Stimulated activated CD4-positive, alpha-beta T cell treated with anti-CD3 and anti-CD28 coated beads, Interleukin-15, amount 100 ng/mL, for 48 hours (primary cell): ENCODE data around the gene TNNI3.

Source experiments
- DNase-seq, 2 donors: peaks; one replicate each; pipeline ENCODE4 v3.0.0-alpha.2; 2020; ENCODE audit warnings: low read depth in 2 of 2

The TNNI3 gene

DNA sequence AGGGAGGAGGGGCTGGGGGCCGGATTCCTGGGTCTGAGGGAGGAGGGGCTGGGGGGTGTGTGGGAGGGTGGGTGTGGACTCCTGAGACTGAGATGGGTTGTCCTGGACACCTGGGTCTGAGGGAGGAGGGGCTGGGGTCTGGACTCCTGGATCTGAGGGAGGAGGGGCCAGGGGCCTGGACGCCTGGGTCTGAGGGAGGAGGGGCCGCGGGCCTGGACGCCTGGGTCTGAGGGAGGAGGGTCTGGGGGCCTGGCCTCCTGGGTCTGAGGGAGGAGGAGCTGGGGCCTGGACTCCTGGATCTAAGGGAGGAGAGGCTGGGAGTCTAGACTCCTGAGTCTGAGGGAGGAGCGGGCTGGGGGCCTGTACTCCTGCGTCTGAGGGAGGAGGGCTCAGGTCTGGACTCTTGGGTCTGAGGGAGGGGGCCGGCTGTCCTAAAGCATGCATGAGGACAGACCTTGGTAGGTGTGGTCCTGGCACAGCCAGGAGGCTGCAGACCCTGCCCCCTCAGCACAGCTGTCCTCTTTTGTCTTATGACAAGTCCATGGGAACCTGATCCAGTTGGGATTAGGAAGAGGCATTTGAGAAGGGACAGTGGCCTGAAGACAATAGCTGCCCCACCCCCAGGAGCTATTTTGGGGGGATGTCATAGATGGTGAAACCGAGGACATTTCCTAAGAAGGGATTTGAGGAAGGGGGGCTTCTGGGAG, 9.8 kb downstream of the TNNI3 start:
- no peak for DNase-seq

DNA sequence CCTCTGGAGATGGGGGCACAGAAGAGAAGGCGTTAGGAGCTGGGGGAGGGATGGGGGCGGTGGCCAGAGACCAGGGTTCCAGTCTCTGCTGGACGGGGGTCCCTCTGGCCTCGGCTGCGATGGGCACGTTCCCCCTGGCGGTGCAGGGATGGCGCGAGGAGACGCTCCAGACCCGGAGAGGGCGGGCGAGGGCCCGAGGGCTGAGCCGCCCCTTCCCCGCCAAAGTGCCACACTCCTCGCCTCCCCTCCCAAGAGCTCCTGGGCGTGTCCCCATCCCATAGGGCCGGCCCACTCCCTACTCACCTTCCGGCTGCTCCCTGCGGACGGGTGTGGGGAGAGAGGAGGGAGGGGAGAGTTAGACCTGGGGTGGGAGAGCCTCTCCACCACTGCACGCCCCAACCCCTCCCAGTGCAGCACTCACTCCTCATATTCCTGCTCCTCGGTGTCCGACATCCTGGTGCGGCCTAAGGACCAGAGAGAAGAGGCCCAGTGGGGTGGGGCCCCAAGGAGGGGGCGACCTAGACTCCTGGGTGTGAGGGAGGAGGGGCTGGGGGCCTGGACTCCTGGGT, 10.7 kb downstream of the TNNI3 start:
- DNase-seq: no peak

DNA sequence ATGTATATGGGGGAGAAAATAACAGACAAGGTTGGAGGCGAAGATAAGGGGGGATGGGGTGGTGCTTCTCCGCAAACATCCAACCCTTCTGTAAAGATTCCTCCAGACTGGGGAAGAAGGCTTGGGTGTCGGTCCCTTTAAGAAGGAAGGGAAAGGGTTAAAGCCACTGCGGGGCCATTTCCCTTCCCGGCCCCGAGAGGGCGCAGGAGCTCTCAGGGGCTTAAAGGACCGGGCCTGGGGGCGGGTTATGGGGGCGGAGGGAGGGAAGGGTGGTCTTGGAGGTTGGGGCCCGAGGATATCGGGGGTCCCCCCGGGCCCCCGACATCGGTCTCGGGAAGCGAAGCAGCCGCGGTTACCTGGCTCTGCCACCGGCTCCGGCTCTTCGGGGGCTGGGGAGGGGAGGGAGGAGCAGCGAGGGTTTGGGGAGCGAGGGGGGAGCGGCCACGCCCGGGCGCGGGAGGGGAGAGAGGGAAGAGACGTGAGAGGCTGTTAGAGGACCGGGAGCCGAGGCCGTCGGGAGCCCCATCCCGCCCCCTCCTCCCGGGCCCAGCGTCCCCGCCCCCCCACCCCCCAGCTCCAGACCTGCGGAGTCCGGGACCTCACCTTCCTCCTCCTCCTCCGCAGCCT, 11.3 kb downstream of the TNNI3 start:
- DNase-seq: no peak

DNA sequence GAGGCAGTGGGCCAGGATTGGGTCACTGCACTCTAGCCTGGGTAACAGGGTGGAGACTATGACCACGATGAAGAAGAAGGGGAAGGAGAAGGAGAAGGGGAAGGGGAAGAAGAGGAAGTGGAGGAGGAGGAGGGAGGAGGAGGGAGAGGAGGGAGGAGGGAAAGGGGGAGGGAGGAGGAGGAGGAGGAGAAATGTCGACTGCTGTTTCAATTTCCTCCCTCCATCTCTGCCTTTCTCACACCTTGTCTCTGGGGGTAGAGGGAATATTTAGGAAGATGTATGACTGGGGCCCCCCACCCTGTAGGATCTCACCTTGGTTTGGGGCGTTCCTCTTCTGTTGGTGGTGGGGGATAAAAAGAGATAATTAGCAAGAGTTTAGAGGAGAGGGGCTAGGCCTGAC, 12.3 kb downstream of the TNNI3 start:
- no peak for DNase-seq

DNA sequence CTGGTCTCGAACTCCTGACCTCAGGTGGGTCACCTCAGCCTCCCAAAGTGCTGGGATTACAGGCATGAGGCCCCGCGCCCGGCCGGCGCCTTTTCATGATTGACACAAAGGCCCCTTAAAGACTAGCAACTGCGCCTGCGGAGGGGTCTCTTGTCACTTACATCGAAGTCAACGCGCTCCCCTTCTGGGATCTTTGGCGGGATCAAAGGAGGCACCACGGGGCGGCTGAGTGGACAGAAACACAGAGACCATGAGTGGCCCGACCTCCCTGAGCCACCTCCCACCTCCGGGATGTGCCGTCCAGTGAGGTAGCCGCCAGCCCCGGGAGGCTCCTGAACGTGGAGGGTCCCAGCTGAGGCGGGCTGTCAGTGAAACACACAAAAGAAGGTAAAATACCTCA, 15.8 kb downstream of the TNNI3 start:
- DNase-seq: no peak

DNA sequence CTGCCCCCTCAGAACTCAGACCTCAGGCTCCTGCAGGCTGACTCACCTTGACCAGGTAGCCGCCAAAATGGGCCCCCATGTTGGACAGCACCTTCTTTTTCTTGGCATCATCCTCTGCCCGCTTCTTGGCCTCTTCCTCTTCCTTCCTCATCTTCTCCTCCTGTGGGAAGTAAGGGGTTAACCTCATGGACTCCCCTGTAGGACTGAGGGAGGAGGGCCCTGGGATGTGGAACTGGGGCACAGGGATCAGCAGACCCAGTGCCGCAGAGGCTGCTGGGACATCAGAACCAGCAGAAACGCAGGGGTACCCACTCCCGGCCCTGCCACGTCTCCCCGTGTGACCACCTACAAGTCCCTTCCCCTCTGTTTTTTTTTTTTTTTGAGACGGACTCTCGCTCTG, 19.6 kb downstream of the TNNI3 start:
- DNase-seq: no peak

DNA sequence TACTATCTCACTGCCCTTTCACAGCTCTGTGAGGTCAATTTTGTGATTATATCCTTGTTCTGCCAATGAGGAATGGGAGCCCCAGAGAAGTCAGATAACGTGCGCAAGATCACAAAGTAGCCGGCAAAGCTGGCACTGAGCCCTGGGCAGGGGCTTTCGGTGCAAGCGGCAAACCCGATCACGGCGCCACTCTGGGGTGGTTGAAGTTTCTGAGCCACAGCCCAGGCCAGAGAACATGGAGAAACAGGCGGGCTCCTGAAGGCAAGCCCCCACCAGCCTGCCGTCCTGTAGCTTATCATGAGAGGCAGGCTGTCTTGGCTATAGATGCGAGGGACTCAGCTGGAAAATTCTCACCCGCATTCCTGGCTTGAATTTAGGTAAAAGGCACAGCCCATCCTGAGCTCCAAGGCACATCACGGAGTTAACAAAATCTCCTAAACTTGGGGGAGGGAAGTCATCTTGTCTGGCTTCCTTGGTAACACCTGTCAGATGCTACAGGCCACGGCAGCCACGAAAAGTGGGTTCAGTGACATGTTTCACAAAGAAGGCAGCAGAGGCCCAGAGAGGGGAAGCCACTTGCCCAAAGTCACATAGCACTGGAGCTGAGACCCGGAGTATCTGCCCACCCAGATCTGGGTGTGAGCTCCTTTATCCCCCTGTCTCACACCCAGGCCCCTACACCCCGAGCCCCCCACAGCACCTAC, 21.0 kb downstream of the TNNI3 start:
- DNase-seq: no peak

DNA sequence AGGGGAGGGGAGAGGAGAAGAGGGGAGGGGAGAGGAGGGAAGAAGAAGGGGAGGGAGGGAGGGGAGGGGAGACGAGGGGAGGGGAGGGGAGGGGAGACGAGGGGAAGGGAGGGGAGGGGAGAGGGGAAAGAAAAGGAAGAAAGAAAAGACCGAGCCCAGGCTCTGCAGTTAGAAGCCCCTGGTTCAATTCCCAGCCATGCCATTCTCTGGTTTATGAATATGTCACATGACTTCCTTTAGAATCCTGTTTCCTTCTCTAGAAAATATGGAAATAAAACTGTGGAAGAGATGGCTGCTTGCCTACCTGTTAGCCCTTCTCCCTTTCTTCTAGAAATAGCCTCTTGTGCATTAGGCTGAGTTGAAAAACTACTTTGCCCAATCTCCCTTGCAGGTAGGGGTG, 22.8 kb downstream of the TNNI3 start:
- no peak for DNase-seq

DNA sequence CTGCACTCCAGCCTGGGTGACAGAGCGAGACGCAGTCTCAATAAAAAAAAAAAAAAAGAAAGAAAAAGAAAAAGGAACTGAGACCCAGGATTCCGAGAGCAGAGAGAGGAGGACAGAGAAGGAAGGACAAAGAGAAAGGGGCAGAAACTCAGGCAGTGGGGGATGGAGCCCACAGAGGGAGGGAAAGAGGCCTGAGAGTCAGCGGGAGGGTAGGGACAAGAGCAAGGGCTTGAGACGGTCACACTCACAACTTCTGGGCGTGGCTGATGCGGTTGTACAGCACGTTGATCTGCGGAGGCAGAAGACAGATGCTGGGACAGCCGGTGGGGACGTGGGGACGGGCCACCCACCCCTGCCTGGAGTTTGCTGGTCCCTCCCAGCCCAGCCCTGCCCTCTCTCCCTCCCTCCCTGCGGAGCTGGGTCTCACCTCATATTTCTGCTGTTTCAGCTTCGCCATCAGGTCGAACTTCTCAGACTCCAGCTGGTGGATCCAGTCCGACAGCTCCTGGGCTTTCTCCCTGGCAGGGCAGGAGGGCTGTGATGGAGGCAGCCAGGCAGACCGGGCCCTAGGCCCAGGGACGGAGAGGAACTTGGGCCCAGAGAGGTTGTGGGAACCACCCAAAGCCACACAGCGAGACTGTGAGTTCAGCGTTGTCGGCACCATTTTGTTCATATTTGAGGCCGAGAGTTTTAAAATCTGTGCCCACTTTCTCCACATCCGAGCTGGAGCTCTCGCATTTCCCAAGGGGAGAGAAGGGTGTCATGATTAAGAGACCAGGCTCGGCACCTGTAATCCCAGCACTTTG, 23.7 kb downstream of the TNNI3 start:
- no peak for DNase-seq

DNA sequence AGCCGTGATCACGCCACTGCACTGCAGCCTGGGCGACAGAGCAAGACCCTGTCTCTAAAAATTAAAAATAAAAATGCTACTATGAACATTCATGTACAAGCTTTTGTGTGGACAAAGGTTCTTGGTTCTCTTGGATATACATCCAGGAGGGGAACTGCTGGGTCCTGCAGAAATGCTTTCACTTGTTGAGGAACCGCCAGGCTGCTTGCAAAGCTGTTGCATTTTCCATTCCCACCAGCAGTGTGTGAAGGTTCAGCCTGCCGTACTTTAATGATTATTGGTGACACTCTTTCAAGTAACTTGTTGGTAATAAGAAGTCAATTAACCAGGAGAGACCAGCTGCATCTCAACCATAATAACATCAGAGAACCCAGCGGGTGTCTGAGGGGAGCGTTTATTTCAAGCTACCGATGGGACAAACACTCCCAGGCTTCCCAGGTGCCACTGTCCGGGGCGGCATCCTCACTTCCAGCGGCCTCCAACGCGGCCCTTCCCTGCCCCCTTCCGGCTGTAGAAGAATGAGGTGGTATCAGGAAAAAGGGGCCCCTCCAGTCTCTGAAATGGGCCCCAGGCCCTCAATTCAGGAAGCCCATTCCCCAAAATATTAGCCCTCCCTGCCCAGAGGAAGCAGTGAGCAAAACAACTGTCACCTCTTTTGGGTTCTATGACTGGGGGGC, 24.9 kb downstream of the TNNI3 start:
- DNase-seq: no peak

DNA sequence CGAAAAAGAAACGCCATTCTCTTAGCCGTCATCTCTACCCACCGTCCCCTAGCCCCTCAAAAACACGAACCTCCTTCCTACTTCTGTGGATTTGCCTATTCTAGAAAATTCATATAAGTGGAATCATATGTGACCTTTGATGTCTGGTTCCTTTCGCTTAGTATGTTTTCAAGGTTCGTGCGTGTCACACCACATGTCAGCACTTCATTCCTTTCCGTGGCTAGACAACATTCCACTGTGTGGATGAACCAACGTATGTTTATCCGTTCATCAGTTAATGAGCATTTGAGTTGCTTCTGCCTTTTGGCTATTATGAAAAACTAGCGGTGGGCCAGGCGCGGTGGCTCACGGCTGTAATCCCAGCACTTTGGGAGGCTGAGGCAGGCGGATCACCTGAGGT, 26.1 kb downstream of the TNNI3 start:
- DNase-seq: no peak

DNA sequence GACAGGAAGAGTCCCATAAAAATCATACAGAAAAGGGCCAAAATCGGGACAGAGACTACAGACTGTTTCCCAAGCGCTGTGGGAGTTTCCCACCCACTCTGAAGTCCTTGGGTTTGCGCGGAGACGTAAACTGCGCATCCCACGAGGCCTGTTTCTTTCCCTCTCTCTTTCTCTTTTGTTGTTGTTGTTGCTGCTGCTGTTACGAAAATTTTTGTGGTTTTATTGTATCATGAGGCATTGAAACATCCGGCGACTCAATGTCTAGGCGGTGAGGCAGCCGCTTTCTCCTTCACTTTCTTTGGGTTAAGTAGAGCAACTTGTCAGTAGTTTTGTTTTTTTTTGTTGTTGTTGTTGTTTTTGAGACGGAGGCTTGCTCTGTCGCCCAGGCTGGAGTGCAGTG, 38.5 kb downstream of the TNNI3 start:
- no peak for DNase-seq

DNA sequence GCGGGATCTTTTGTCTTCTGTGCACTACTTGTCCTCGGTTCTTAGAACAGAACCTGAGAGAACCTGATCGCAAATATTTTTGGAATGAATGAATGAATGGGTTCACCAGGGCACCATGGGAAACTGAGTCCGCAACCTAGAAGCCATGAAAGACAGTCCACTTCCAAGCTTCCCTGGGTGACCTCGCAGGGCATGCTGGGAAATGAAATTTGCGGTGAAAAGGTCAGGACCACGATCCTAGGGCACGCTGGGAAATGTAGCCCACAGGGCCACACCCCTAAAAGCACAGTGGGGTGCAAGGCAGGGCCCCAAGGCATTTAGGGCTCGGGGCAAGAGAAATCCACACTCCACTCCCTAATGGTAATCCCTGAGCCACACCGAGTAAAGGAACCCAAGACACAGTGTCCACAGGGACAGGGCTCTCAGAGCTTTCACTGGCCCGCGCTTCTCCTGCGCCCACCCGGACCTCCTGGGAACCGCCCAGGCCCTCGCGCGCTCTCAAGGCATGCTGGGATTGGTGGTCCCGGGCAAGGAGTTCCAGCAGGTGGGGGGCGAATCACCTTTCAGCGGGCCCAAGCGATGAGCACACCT, 39.0 kb downstream of the TNNI3 start:
- DNase-seq: peak in 1 of 2 donors; percentile 32

DNA sequence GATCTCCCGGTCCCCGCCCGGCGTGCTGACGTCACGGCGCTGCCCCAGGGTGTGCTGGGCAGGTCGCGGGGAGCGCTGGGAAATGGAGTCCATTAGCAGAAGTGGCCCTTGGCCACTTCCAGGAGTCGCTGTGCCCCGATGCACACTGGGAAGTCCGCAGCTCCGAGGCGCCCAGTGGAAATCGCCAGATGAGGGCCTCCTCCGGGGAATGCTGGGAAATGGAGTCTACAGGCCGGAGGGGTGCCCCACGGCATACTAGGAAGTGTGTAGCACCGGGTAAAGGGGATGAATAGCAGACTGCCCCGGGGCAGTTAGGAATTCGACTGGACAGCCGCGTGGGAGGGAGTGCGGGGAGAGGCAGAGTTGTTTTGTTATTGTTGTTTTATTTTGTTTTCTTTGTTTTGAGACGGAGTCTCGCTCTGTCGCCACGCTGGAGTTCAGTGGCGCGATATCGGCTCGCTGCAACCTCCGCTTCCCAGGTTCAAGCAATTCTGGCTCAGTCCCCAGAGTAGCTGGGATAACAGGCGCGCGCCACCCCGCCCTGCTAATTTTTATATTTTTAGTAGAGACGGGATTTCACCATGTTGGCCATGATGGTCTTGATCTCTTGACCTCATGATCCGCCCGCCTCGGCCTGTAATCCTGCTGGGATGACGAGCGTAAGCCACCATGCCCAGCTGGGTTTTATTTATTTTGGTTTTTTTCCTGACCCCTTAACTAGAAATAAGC, 39.7 kb downstream of the TNNI3 start:
- peak; percentile 96 to 98 for DNase-seq

DNA sequence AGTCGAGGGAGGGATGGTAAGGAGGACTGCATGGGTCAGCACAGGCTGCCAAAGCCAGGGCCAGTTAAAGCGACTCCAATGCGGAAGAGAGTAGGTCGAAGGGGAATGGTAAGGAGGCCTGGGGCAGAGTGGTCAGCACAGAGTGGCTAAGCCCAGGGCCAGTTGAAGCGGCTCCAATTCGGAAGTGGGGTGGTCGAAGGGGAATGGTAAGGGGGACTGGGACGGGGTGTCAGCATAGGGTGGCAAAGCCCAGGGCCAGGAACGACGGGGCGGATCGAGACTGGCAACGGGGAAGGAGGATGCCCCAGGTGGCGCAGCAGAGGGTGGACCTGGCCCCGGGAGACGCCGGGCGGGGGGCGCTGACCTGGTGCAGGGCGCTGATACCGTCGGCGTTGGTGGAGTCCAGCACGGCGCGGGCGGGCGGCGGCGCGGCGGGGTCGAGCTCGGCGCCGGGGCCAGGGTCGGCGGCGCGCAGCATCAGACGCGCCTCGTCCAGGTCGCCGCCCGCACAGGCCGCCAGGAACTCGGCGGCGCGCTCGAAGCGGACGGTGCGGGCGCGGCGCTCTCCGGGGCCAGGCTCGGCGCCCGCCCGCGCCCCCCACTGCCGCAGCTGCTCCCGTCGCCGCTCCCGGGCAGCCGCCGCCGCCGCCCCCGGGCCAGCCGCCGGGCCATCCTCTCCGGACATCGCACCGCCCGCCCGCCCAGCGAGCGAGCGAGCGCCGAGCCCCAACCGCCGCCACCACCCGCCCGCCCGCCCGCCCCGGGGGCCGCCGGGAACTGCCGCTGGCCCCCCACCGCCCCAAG, 40.5 kb downstream of the TNNI3 start, which contains the start of gene PPP1R12C:
PPP1R12C (minus strand) TSS at position 779 of the 804 bp plus-strand sequence; CDS start at position 685, 94 bp downstream.
- no peak for DNase-seq

DNA sequence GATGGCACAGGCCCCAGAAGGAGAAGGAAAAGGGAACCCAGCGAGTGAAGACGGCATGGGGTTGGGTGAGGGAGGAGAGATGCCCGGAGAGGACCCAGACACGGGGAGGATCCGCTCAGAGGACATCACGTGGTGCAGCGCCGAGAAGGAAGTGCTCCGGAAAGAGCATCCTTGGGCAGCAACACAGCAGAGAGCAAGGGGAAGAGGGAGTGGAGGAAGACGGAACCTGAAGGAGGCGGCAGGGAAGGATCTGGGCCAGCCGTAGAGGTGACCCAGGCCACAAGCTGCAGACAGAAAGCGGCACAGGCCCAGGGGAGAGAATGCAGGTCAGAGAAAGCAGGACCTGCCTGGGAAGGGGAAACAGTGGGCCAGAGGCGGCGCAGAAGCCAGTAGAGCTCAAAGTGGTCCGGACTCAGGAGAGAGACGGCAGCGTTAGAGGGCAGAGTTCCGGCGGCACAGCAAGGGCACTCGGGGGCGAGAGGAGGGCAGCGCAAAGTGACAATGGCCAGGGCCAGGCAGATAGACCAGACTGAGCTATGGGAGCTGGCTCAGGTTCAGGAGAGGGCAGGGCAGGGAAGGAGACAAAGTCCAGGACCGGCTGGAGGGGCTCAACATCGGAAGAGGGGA, 41.2 kb downstream of the TNNI3 start:
- peak; percentile 25 to 44 for DNase-seq

DNA sequence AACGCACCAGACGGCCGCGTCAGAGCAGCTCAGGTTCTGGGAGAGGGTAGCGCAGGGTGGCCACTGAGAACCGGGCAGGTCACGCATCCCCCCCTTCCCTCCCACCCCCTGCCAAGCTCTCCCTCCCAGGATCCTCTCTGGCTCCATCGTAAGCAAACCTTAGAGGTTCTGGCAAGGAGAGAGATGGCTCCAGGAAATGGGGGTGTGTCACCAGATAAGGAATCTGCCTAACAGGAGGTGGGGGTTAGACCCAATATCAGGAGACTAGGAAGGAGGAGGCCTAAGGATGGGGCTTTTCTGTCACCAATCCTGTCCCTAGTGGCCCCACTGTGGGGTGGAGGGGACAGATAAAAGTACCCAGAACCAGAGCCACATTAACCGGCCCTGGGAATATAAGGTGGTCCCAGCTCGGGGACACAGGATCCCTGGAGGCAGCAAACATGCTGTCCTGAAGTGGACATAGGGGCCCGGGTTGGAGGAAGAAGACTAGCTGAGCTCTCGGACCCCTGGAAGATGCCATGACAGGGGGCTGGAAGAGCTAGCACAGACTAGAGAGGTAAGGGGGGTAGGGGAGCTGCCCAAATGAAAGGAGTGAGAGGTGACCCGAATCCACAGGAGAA, 42.0 kb downstream of the TNNI3 start:
- no peak for DNase-seq

DNA sequence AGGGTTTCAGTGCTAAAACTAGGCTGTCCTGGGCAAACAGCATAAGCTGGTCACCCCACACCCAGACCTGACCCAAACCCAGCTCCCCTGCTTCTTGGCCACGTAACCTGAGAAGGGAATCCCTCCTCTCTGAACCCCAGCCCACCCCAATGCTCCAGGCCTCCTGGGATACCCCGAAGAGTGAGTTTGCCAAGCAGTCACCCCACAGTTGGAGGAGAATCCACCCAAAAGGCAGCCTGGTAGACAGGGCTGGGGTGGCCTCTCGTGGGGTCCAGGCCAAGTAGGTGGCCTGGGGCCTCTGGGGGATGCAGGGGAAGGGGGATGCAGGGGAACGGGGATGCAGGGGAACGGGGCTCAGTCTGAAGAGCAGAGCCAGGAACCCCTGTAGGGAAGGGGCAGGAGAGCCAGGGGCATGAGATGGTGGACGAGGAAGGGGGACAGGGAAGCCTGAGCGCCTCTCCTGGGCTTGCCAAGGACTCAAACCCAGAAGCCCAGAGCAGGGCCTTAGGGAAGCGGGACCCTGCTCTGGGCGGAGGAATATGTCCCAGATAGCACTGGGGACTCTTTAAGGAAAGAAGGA, 42.9 kb downstream of the TNNI3 start:
- no peak for DNase-seq
